C4-2B (cell line): Measurements from ENCODE around the gene MYH11.

ENCODE experiments used
- ZFX ChIP-seq: fragments of 450-650 bp; IDR thresholded peaks from 2 replicates; pipeline ENCODE4 v1.6.1; 2017
- TF ChIP-seq, protein P1 (sequence below): fragments of 450-650 bp; conservative IDR thresholded peaks from 2 replicates; pipeline ENCODE4 v1.5.1; 2017; ENCODE audit warnings: mild to moderate bottlenecking

DNA sequence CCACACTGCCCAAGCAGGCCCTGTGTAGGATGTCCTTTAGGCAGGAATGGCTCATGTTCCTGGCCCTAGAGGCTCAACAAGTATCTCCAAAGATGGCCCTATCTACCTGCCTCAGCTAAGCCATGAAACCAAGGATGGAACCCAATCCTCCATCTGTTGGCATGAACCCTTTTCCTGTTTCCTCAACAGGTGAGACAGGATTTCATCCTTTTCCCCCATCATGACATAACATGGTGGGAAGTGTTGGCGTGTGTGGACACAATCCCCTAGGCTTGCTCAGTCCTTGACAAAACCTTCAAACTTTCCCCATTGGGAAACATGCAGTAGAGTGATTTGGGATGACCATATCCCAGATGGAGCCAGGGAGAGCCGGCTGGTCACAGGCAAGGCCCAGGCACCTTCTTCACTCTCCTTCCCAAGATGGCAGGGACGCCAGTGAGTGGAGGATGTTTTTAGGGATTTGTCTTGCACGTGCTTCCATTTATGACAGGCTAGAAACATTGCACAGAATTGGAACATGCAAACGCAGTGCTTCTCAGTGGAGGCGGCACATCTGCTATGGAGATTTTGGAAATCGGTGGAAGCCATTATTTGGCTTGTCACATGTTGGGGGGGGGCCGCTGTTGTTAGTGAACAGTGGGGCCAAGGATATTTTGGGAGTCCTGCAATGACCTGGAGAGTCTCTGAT lies 77.0 kb downstream of the MYH11 start:
- TF ChIP-seq, protein P1, sequence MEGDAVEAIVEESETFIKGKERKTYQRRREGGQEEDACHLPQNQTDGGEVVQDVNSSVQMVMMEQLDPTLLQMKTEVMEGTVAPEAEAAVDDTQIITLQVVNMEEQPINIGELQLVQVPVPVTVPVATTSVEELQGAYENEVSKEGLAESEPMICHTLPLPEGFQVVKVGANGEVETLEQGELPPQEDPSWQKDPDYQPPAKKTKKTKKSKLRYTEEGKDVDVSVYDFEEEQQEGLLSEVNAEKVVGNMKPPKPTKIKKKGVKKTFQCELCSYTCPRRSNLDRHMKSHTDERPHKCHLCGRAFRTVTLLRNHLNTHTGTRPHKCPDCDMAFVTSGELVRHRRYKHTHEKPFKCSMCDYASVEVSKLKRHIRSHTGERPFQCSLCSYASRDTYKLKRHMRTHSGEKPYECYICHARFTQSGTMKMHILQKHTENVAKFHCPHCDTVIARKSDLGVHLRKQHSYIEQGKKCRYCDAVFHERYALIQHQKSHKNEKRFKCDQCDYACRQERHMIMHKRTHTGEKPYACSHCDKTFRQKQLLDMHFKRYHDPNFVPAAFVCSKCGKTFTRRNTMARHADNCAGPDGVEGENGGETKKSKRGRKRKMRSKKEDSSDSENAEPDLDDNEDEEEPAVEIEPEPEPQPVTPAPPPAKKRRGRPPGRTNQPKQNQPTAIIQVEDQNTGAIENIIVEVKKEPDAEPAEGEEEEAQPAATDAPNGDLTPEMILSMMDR = no peak
- no peak for TF ChIP-seq ZFX
